GM19239 (cell line): ENCODE measurements around the gene KRTAP20-1.

Experiments used
- DNase-seq: peaks from one replicate; pipeline ENCODE4 v3.0.0; 2011; ENCODE audit warnings: low spot score; ENCODE audit not compliant: insufficient read length
- FAIRE-seq: peaks from 2 replicates; lab custom pipeline; 2011; peaks lifted over from hg19 to GRCh38; lab: Jason Lieb, UNC

KRTAP20-1 gene

DNA sequence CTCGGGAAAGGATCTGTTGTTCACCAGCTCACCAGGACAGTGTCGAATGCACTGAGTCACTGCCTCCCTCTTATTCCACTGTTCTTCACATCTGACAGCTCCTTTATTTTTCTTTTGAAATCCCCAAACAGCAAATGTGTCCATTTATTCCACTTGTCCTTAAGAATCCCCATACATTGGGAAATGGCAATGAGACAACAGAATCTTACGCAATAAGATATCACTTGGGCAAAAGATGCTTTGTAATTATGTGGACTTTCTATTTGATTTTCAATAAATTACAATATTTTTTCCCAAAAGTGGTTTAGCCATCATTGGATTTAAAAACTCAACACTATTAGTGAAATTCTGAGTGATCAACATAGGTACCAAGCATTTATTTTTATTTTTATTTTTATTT is 22.5 kb downstream of the KRTAP20-1 start:
- DNase-seq (no peak), FAIRE-seq (no peak)

DNA sequence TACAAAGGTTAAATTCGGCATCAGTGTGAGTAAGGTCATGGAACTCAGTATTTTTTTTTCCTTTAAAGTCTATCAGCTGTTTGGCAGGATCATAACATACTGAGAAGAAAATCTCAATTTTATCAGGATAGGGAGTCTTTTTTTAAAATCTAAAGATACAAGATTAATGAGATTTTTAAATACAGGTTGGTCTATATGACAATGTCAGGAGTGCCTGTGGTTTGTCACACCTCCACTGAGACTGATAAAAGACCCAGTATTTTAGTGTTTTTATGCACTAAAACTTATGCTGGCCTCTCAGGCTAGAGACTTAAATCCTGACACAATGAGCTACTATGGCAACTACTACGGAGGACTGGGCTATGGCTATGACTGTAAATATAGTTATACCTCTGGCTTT is 26.3 kb downstream of the KRTAP20-1 start, which contains the start of gene KRTAP20-3:
KRTAP20-3 (plus strand) TSS at position 301 of the 400 bp plus-strand sequence.
- FAIRE-seq (no peak), DNase-seq (no peak)

GRCh38 chr21:30646904-30647414 is 30.7 kb downstream of the KRTAP20-1 start:
- FAIRE-seq (no peak), DNase-seq (no peak)

GRCh38 chr21:30652891-30653290 is 36.7 kb downstream of the KRTAP20-1 start:
- no peak for DNase-seq
- no peak for FAIRE-seq
